DMS114 treated with DMSO at 0.1 percent for 48 hours (cell line): ENCODE measurements around the gene TRPV6.

ENCODE experiments used
- DNase-seq: peaks from one replicate; lab custom pipeline; 2025; ENCODE audit not compliant: unreplicated experiment; lab: John Stamatoyannopoulos, UW

The TRPV6 gene

DNA sequence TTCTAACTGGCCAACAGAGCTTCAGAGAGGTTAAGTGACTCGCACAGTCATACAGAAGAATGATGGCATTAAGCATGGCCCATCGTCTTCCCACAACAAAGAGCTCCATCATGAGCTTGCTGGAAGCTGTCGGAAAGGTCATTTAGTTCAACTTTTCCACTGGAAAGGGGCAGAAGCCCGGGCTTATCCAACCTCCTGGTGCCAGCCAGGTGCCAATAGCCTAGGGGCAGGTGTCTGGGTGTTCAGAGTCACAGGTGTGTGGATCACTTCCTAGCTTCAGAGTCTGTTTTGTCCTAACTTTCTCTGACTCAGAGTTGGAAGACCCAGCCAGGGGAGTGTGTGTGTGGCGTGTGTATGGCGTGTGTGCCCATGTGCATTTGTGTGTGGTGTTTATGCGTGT, 1.3 kb upstream of the TRPV6 start:
- DNase-seq, result no peak

DNA sequence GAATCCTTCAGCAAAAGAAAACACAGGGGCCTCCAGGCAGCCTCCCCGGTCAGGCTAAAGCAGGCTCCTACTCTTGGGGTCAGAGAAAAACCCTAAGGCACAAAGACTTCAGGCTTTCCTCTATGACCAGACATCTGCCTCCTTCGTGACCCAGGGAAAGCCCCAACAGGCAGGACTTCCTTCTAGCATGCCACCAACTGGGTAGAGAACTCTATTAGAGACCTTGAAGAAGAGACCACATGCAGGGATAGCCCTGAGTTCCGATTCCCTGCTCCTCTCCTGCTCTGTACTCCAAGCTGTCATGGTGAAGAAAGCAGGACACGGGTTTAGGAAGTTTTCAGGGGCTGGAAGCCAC, 1.3 kb downstream of the TRPV6 start:
- no peak for DNase-seq

DNA sequence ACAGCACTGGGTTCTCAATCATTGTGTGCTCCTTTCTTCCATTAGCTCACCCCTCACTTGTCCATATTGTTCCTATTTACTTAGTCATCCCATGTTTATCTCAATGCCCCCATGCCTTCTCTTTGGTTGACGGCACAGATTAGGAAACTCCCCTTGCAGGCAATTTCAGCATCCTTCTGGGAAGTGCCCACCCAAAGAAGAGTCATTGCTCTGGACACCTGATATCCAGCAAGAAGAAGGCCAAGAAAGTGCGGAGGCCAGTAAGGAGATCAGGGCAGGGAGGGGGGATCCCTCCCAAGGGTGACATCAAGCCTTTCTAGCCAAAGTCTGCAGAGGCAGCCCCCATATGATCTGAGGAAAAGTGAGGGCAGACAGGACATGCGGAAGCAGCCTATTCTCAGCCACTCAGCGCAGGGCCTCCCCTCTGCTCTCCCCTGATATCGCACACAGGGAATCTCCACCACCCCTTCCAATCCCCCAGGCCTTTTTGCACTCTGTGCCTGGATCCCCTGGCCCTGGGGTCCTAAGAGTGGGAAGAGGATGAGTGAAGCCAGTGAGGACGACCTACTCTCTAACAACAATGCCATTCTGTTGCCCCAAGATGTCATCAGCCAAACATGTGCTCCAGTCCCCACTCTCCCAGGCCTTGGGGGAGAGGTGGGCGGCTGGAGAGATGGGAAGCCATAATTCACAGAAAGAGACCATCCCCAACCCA, 1.8 kb downstream of the TRPV6 start:
- DNase-seq, result no peak

DNA sequence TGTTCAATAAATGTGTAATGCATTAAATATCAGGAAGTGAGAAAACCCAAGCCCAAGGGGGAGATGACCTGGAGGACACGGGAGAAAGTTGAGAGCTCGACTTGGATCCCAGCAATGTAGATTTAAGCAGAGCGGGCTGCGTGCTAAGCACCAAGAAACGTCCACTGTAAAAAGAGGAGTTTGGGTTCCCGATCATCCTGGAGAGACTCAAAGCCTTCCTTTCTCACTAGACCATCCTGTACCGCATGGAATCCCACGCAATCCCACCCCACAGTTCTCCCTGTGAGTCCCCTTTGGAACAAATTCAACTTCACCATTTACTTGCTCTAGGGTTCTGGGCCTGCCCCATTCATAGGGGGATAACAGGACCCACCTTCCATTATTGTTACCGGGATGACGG, 2.4 kb downstream of the TRPV6 start:
- DNase-seq, result no peak

DNA sequence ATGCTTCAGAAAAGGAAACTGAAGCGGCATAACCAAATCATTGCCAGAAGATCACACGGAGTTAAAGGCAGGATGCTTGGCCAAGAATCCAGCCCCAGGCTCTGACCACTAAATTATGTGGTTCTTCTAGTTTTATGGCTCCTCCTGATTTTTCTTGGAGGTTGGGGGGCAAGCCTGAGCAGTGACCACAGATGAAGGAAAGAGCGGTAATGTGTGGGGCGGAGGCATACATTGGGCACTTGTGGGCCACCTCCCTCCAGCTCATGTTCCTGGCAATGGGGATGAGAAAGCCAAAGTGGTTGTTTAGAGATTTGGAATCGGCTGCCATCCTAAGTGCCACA, 3.2 kb downstream of the TRPV6 start:
- no peak for DNase-seq

DNA sequence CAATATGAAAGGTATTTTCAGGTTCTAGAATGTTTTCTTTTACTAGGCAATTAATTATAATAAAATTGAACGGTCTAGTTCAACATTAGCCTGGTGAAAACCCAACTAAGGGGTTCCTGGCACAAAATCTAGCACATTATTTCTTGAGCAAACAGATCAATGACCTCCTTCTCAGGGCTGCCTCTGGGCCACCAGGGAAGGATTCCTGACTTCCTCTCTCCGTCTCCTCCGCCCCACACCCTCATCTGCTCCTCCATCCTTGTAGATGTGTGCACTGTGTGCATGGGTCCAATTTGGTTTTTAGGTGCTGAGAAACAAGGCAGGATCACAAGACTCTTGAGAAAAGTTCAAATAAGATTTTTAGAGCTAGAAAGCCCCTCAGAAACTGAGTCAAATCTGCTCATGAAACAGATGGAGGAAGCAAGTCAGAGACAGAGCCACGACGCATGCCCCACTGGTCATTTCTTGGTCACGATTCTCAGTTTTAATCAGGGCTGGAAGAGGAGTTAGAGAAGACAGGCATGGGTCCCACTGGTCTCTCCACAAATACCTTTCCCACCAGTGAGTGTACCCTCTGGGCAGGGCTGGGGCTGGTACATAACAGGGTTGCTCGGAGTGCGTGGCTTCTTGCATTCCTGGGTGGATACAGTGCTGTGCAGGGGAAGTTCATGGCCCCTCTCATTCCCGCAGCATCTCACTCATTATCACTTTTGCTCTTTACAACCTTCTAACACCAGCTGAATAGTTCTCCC, 3.8 kb downstream of the TRPV6 start:
- DNase-seq, result no peak

DNA sequence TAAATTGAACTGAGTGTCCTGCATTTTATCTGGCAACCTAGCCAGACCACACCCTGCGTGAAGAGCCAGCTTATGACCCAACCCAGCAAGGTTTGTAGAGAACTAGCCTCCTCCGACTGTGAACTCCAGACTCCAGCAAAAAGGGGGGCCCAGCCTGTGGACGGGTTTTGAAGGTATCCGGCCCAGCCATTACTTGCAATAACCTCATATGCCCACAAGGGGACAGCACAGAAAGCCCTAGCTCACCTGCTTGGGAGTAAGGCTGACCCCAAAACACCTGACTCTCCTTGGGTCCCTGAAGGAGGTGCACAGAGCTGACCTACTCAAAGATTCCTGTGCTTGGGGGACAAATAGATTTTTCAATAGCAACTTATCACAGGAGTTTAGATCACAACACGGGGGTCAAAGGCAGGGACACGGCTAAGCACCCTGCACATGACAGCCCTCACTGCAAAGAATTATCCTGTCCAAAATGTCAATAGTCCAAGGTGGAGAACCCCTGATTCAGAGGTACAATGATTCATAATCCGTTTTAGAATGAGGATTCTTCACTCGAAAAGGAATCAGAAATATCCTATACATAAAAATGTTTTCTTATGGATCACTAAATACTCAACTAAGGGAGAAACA, 4.6 kb downstream of the TRPV6 start:
- DNase-seq, result no peak

DNA sequence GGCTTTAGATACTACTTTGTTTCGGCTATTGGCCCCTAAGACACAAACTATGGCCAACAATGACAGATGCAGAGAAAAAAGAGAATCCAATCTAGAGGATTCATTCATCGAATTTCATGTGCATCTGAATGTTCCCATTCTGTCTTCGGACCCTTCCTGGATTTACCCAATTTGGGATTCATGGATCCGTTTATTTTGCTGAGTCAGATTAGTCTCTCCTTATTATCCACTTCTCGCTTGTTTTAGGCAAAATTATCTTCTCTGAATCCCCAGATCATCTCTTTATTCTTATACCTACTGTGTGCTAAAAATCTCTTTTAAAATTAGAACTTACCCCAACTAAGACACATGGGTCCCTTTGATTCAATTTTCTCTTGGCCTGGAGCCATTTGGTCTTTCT, 6.5 kb downstream of the TRPV6 start:
- DNase-seq, result no peak

DNA sequence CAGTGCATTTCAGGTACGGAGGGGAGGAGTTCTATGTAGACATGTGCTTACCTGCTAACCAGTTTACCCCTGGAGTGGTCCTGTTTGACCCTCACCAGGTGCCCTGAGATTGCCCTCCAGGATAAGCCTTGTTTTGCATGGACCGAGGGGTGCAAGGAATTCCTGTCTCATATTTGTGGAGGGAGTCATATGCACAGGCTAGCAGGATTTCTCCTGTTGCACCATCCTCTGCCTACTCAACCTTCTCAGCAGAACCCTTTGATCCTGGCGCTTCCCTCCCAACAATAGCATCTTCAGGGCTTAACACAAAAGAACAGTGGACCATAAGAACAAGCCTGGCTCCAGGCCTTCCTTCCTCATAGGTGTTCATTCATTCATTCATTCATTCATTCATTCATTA, 7.2 kb downstream of the TRPV6 start:
- DNase-seq, result no peak

DNA sequence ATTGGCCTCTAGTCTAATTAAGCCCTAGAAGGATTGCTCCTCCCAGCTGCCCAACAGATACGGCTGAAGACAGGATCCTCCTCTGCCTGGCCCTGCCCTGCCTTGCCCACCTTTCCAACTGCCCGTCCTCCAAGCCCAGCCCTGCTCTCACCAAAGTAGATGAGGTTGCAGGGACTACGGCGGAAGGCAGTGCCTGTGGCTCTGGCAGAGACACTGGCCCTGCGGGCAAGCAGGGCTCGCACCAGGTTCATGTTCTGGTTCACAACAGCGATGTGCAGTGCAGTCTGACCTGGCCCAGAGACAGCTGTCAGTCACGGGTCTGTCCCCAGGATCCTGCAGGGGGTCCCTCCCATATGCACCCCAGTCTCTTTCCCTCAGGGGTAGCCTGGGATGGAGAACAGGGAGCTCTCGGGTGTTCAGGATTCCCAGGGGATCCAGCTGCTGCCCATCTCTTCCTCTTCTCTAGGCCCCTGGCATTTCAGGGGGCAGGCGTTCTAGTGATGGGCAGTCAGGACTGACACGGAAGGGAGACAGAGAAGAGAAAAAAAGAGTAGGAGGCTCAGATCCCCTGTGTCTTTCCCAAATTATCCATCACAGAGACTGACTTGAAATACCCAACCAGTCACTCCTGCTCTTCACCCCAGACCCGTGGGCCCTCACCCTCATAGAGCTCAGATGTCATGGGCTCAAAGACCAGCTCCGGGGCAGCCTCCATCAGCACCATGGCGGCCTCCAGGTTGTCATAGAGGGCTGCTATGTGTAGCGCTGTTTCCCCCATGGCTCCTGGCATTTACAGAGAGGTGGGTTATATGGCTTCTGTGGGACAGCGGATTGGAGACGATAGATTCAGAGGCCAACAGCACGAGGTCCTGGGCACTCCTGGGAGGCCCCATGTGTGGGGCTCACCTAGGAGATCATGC, 8.3 kb downstream of the TRPV6 start:
- no peak for DNase-seq

DNA sequence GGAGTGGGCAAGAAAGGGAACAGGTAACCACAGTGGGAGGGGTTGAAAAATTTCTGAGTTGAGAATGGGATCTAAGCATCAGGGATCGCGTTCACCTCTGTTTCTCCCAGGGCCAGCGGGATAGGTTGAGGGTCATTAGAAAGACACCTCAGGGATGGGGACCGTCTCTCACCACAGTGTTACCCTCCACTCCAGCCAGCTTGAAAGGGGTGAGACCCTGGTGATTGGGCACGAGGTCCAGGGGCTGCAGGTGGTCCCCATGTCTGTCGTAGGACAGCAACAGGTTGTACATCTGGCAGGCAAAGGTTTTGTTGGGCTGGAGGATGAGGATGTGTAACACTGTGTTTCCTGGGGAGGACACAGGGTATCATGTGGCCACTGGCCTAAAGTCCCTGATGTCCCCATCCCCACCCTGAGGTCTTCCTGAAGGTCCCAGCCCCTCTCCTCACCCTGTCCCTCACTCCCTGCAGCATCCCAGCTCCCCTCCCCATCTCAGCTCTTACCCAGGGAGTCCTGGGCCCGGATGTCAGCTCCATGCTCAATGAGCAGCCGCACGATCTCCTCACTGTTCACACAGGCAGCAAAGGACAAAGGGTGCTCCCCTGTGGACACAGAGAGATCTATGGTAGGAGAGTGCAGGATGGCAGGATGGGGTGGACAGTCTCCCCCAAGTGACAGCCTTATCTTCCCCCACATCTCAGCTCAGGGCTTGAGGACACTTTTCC, 9.1 kb downstream of the TRPV6 start:
- DNase-seq, result no peak

DNA sequence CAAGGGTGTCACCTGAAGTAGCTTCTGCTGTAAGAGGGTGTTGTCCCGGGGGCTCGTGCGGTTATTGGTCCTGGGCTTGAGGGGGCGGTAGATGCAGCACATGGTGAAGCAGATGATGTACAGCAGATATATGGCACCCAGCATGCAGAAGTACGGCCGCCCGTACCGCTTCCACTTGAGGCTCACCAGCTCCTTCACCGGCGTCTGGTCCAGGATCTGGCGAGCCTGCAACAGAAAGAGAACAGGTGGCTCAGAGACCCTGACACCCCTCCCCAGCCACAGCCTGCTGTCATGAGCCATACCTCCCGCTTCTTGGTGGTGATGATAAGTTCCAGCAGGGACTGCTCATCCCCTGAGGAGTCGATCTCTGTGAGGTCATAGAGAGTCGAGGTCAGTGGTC, 10.1 kb downstream of the TRPV6 start:
- no peak for DNase-seq

DNA sequence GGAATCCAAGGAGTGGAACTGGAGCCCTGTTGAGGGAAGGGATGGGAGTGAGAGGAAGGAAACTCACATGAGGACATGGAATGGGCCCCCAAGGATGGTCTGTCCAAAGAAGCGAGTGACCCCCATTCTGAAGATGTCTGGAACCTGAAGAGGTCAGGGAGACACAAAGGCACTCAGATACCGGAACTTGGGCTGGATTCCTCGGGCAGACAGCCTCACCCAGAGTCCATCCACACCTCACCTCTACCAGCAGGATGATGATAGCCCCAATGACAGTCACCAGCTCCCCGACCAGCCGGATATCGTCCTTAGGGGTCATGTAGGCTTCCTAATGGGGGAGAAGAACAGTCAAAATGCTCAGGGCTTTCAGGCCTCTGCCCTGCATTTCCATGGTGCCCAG, 10.7 kb downstream of the TRPV6 start:
- no peak for DNase-seq

DNA sequence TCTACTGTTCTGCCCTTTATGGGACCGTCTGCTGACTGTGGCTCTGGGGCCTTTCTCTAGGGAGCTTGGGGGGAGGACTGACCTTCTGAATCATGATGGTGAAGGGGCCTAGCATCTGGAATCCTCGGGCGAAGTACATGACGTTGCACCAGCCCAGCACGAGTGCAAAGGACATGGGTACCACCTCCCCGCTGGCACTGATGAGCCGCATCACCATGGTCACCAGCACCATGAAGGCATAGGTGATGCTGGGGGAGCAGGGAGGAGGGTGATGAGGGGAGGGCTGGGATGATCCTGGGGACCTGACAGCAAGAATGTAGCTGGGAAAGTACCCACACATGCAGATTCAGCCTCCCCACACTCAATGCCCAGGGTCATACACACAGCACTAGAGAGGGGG, 11.1 kb downstream of the TRPV6 start:
- no peak for DNase-seq

DNA sequence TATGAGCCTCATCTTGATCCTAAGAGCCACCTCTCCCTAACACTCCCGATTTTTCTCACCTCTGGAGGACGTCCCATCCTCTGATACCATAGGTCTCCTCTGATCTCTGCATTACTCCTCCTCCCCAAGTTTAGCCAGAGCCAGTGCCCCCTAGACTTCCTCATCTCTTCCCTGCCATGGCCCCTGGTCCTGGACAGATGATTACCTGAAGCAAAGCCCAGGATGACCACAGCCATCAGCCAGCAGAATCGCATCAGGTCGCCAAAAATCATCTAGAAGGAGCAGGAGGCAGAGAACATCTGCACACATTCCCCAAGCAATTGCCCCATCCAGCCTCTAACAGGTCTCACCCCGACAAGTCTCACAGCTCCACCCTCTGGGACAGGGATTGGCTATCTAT, 11.7 kb downstream of the TRPV6 start:
- DNase-seq, result no peak

DNA sequence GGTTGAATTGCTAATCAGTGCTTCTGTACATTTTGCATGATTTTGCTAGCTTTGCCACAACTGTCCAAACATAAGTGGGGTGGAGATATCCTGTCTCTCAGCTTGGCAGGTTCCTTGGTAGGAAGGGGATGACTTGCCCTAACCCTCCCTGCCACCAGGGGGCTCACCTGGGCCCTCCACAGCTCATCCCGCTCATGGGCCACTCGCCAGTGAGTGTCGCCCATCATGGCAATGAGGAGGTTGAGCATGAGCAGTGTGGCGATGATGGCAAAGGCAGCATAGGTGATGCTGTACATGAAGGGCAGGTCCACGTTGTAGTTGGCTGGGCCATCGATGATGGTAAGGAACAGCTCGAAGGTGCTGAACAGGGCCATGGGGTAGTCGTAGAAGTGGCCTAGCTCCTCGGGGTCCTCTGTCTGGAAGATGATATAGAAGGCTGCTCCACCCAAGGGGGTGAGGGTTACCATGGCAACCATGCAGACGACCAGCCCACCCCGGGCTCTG, 12.2 kb downstream of the TRPV6 start:
- DNase-seq, result no peak

DNA sequence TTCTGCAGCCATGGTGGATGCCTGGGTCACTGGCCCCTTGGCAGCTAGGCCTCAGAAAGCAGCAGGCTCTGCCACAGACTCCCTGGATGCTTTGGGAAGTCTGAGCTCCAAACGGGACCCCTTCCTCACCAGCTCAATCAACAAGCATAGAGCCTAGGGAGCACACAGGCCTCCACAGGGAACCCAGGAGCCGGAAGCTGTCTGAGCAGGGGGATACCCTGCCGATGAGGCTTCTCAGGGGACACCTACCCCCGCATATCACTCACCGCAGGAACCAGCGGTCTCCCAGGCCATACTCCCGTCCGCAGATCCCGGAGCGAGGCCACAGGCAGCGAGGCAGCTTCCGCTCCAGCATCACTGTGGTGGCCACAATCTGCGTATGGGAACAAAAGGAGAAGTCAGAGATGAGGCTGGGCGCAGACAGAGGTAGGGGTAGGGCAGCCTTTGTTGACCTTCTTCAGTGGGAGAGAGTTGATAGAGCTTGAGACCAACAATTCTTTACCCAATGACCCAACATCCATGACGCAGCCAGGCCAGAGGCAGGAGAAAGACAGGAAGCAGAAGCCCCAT, 13.4 kb downstream of the TRPV6 start:
- DNase-seq, result no peak

DNA sequence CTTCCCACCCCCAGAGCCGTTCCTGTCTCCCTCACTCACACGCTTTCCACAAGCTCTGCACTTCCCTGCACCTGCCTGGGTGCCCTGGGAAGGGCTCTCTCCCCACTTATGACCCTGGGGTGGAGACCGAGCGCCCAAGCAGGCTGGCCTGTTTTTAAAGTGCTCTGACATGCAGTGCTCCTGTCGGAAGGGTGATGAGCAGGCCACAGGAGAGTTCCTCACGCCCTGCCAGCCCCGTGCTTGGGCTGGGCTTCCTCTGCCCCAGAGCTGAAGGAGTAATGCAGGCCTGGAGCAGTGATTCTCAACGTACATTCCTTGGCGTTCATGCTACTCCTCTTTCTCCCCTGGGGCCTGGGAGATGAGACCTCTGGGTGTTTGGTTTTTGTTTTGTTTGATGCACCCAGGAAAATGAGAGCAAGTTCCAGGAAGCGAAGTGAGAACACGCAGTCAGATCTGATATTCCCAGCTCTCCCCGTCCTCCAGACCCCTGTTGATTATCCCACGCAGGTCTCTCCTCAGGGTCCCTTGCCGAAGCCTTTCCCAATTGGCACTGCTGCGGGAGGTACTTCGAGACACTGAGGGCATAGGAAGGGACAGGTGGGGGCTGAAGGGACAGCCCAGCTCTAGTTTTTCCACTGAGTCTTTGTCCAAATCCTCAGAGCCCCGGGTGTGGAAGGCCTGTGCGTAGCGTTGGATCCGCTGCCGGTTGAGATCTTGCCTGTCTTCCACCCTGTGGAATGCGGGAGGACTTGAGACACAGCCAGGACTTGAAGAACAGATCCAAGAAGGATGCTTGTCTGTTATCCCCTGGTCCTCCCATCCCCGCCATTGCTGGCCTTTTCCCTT, 14.1 kb downstream of the TRPV6 start:
- DNase-seq, result no peak

DNA sequence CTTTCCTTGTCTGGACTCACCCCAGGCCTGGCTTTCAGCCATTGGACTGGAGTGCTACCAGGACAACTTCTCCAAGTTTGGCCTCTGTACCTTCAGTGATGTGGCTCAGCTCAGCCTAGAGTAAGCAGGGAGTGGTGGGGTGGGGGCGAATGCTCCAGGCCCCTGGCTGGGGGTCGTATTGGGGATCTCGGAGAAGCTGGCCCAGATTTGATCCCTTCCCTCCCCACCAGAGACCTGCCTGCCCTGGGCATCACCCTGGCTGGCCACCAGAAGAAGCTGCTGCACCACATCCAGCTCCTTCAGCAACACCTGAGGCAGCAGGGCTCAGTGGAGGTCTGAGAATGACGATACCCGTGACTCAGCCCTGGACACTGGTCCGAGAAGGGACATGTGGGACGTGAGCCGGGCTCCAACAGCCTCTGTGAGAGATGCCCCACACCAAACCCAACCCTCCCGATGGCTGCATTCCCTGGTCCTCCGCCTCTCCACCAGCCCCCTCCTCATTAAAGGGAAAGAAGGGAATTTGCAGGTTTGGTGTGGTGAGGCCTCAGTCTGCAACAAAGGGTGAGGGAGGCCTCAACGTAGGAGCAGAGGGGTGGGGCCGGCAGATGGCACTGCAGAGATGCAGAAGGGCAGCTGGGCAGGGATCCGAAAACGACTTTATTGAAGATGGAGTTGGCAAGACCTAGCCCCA, 14.8 kb downstream of the TRPV6 start:
- DNase-seq, result no peak
